Occipital lobe (tissue), 2 donors: ENCODE results near the gene CDR2. TPM values are rescaled to one million over a fixed set of nuclear protein-coding genes. Genes with fewer than 3 reads are reported as not detected.
"Not testable (repeated sequence)": the region's sequence is repeated elsewhere in the genome, so short reads cannot be mapped to it uniquely, and the experiment has no call there.

Experiments used
- DNase-seq: peaks from one replicate; lab custom pipeline; 2025; lab: John Stamatoyannopoulos, UW
- total RNA-seq: library from RNA; depleted of rRNA; stranded (reverse); fragments of >200 nt; gene quantifications from one replicate; pipeline ENCODE4 v1.2.3, GENCODE V29; 2014

The CDR2 gene
- total RNA-seq, 1 donor from 2014 or later: 8.9 TPM

GRCh38 chr16:22375963-22376640 is 1.7 kb upstream of the CDR2 start:
- DNase-seq: no peak

GRCh38 chr16:22375117-22375962 is 921 bp upstream of the CDR2 start:
- DNase-seq: no peak

GRCh38 chr16:22373662-22374310 is 633 bp downstream of the CDR2 start:
- peak; percentile 10 for DNase-seq

- DNase-seq: no peak
Measured at GRCh38 chr16:22372882-22373661, 1.3 kb downstream of the CDR2 start.

GRCh38 chr16:22370038-22370820 is 4.2 kb downstream of the CDR2 start:
- no peak for DNase-seq

GRCh38 chr16:22369221-22369811 is 5.1 kb downstream of the CDR2 start:
- no peak for DNase-seq

GRCh38 chr16:22368200-22368826 is 6.1 kb downstream of the CDR2 start:
- not testable (repeated sequence) for DNase-seq

- DNase-seq: no peak
Measured at GRCh38 chr16:22366889-22367288, 7.5 kb downstream of the CDR2 start.

- DNase-seq: no peak
Measured at GRCh38 chr16:22366371-22366770, 8.0 kb downstream of the CDR2 start.

GRCh38 chr16:22364241-22364640 is 10.2 kb downstream of the CDR2 start:
- no peak for DNase-seq

- no peak for DNase-seq
Measured at GRCh38 chr16:22360963-22361659, 13.3 kb downstream of the CDR2 start.

GRCh38 chr16:22359679-22360078 is 14.7 kb downstream of the CDR2 start:
- DNase-seq: no peak

- no peak for DNase-seq
Measured at GRCh38 chr16:22358000-22358399, 16.4 kb downstream of the CDR2 start.

- DNase-seq: no peak
Measured at GRCh38 chr16:22357635-22357971, 16.8 kb downstream of the CDR2 start.

GRCh38 chr16:22356930-22357634 is 17.3 kb downstream of the CDR2 start:
- DNase-seq: no peak

- DNase-seq: no peak
Measured at GRCh38 chr16:22355487-22355908, 18.9 kb downstream of the CDR2 start.

- DNase-seq: no peak
Measured at GRCh38 chr16:22353933-22354541, 20.4 kb downstream of the CDR2 start.

GRCh38 chr16:22353191-22353919 is 21.1 kb downstream of the CDR2 start:
- no peak for DNase-seq
